Inflammatory macrophage treated with lipopolysaccharide for 4 hours (primary cell): ENCODE results near the gene PTGES.
"Not testable (repeated sequence)": the region's sequence is repeated elsewhere in the genome, so short reads cannot be mapped to it uniquely, and the experiment has no call there.

Experiments
- DNase-seq: peaks from one replicate; pipeline ENCODE4 v3.0.0-alpha.2; 2020

PTGES gene

DNA sequence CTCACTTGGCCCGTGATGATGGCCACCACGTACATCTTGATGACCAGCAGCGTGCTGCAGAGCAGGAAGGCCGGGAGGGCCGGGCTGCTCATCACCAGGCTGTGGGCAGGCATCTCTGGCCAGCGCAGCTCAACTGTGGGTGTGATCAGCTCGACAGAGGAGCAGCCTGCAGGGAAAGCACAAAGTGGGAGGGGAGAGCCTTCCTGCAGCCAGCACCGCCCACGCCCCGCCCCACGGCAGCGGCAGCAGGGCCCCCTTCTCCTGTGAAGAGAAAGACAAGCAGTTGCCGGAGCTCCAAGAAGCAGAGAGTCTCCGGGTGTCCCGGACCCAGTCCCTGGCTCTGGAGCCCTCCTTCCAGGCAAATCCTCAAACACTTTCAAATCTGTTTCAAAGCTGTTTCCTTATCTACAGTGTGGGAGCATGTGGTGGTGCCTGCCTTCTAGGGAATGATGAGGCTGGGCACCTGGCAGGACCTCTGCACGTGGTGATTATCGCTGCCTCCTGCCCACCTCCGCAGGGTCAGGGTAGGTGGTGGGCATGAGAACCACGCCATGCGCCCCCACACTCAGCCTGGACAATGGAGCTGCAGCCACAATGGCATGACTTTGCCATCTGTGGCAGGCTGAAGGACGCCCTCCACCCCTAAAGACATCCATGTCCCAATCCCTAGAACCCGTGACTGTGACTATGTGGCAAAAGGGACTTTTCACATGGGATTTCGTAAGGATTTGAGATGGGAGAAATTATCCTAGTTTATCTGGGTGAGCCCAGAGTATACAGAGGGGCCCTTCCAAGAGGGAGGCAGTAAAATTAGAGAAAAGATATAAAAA is at the start of gene PTGES:
Gene PTGES (minus strand): TSS at position 143 of the 830 bp plus-strand sequence. CDS start 30 bp downstream, at position 113.
- DNase-seq = peak; percentile 84

DNA sequence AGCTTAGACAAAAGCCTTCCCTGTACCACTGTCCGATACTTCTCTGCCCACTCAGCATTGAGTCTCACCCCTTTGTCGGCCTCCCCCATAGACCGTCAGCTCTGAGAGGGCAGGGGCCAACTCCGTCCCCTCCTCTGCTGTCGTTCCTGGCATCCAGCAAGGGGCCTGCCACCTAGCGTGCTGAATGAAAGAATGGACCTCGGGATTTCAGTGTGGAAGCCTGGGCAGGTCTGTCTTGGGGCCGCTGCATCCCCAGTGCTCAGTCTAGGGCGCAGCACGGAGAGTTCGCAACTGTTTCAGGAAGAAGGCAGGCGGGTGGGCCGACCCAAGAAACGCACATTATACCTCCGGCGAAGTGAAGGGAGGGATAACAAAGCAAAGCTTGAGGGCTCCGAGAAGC is 48.7 kb upstream of the PTGES start:
- no peak for DNase-seq

- DNase-seq = no peak
These were observed 46.1 kb upstream of the PTGES start for GRCh38 chr9:129798973-129799372.

DNA sequence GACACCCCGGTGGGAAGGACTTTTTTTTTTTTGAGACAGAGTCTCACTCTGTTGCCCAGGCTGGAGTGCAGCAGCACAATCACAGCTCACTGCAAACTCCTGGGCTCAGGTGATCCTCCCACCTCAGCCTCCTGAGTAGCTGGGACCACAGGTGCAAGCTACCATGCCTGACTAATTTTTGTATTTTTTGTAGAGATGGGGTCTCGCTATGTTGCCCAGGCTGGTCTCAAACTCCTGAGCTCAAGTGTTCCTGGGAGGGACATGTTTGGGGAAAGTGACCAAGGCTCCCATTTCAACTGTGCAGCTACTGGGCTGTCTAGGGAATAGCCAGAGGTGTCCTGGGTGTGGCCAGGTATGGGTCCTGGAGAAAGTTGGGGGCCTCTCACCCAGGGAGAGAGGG is 43.2 kb upstream of the PTGES start:
- not testable (repeated sequence) for DNase-seq

DNA sequence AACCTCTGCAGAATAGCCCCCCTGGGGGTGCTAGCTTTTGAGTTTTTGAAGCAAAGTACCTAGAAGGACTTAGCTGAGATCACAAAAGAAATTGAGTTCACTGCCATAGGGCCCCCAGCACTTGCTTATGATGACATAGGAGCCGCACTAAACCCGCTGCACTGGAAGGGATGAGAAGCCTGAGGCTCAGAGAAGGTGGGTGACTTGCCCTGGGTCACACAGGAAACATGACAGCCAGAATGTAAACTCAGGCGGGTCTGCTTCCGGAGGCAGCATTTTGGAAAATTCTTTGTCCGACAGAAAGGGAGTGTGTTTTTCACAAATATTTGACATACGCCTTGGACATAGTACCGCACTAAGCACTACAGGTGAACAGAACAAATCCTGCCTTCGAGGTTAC is 41.7 kb upstream of the PTGES start:
- no peak for DNase-seq

DNA sequence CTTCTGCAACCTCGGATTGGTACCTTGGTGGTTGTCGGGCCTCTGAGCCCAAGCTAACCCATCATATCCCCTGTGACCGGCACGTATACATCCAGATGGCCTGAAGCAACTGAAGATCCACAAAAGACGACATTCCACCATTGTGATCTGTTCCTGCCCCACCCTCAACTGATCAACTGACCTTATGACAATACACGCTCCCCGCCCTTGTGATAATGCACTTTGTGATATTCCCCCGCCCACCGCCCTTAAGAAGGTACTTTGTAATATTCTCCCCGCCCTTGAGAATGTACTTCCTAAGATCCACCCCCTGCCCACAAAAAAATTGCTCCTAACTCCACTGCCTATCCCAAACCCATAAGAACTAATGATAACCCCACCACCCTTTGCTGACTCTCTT is 33.6 kb upstream of the PTGES start:
- DNase-seq = no peak

DNA sequence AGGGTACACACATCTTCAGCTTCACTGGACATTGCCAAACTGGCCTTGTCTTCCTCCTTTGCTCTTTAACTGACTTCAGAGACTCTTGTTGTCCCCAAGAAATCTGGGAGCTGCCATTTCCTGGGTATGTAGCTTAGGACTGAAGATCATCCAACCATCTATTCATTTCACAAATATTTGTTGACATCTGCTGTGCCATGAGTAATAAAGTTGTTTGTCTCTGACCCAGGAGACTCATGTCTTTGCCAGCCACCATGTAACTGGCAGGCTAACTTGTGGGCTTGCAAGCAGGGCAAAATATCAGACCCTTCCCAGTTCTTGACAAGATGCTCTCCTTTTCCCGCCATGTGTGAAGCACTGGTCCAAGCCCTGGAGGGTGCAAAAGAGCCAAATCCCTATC is 33.0 kb upstream of the PTGES start:
- DNase-seq = no peak

- DNase-seq = not testable (repeated sequence)
These were observed 32.1 kb upstream of the PTGES start for GRCh38 chr9:129784970-129785369.

DNA sequence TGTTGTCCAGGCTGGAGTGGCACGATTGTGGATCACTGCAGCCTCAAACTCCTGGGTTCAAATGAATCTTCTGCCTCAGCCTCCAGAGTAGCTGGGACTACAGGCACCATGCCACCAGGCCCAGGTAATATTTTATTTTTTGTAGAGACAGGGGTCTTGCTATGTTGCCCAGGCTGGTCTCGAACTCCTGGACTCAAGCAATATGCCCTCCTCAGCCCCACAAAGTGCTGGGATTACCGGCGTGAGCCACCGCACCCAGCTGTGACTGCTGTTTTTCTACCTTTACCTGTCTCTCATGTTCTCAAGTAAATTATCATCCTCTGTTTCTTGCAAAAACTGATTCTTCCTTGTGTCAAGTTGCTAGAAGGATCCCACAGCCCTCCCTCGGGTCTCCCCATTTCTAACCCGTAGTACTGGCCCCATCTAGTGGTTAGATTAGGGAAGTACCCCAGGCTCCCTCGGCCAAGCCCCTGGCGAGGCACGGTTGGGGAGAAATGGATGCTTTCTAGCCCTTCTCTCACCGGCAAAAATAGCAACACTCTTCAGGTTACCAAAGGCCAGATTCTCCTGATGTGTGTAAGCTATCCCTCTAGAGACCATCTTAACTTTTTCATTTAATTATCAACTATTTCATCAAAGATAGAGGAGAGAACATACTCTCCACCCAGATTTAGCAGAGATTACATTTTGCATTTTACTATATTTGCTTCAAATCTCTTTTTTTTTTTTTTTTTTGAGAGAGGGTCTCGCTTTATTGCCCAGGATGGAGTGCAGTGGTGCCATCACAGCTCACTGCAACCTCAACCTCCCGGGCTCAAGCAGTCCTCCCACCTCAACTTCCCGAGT is 30.9 kb upstream of the PTGES start:
- peak; percentile 76 for DNase-seq

DNA sequence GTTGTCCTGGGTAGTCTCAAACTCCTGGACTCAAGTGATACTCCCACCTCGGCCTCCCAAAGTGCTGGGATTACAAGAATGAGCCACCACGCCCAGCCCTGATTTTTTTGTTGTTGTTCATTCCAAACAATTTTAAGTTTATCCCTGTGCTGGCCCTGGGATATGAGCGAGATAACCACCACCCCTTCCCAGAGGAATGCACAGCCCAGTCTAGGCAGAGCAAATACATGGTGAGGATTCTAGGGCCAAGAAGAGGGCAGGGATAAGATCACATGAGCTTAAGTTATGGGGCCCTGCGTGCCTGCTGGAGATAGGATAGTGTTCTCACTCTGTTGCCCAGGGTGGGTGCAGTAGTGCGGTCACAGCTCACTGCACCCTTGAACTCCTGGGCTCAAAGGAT is 29.1 kb upstream of the PTGES start:
- DNase-seq = no peak

DNA sequence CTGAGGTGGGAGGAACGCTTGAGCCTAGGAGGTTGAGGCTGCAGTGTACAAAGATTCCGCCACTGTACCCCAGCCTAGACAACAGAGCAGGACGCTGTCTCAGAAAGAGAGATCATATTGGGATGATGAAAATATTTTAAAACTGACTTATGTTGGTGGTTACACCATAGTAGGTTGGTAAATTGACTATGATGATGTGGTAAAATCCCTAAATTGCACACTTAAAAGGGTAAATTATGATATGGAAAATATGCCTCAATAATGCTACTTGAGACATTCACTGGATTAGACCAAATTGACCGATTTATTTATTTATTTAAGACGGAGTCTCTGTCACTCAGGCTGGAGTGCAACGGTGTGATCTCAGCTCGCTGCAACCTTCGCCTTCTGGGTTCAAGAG is 28.3 kb upstream of the PTGES start:
- peak; percentile 88 for DNase-seq

DNA sequence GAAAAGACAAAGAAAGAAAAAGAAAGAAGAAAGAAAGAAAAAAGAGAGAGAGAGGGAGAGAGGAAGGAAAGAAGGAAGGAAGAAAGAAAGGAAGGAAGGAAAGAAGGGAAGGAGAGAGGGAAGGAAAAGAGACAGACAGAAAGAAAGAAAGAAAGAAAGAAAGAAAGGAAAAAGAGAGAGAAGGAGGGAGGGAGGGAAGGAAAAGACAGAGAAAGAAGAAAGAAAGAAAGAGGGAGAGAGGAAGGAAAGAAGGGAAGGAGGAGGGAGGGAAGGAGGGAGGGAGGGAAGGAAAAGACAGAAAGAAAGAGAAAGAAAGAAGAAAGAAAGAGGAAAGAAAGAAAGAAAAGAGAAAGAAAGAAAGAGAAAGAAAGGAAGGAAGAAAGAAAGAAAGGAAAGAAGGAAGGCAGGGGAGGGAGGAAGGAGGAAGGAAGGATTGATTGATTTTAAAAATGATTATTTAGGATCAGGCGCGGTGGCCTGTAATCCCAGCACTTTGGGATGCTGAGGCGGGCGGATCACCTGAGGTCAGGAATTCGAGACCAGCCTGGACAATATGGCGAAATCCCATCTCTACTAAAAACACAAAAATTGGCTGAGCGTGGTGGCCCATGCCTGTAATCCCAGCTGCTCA is 26.8 kb upstream of the PTGES start:
- DNase-seq = no peak

DNA sequence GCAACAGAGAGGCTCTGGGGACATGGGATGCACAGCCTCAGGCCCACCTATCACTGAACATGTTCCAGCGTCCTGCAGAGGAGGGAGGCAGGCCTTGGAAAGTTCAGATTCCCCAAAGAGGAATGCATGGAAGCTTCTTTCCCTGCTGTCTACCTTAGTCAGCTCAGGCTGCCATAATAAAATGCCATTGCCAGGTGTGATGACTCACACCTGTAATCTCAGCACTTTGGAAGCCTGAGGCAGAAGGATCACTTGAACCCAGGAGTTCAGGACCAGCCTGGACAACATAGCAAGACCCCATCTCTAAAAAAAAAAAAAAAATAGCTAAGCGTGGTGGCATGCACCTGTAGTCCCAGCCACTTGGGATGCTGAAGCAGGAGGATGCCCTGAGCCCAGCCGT is 25.6 kb upstream of the PTGES start:
- no peak for DNase-seq

- no peak for DNase-seq
These were observed 24.9 kb upstream of the PTGES start for GRCh38 chr9:129777769-129778130.

GRCh38 chr9:129776938-129777768 is 24.3 kb upstream of the PTGES start:
- peak; percentile 100 for DNase-seq

GRCh38 chr9:129776566-129776937 is 23.7 kb upstream of the PTGES start:
- no peak for DNase-seq

DNA sequence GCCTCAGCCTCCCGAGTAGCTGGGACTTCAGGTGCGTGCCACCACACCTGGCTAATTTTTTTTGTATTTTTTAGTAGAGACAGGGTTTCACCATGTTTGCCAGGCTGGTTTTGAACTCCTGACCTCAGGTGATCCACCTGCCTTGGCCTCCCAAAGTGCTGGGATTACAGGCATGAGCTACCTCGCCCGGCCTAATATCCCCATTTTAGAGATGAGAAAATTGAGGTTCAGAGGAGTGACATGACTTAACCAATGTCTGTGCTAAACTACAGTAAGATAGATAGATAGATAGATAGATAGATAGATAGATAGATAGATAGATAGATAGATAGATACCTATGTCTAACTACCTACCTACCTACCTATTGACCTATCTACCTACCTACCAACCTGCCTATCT is 23.3 kb upstream of the PTGES start:
- DNase-seq = not testable (repeated sequence)

- peak; percentile 55 for DNase-seq
These were observed 22.6 kb upstream of the PTGES start for GRCh38 chr9:129775448-129775798.

- DNase-seq = no peak
These were observed 22.1 kb upstream of the PTGES start for GRCh38 chr9:129774791-129775447.

GRCh38 chr9:129773262-129774048 is 20.6 kb upstream of the PTGES start:
- peak; percentile 100 for DNase-seq

DNA sequence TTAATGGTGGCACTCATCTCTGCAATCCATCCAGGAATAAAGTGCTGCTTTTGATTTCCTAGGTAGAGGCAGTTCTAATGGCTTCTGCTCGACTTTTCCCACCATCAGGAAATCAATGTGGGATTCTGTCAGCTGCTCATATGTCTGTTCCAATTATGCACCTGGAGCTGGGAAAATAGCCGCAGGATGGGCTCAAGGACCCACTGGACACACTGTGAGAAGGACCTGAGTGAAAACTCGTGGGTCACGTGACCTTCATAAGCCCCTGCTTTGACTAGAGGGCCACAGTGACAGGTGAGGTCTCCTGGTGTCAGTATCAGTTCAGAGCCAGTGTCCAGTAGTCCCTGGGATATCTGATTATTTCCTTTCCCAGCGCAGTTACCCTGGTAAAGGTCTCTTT is 17.9 kb upstream of the PTGES start:
- no peak for DNase-seq
